ENCODE measurements around the gene RHBDL1.

Gene RHBDL1

DNA sequence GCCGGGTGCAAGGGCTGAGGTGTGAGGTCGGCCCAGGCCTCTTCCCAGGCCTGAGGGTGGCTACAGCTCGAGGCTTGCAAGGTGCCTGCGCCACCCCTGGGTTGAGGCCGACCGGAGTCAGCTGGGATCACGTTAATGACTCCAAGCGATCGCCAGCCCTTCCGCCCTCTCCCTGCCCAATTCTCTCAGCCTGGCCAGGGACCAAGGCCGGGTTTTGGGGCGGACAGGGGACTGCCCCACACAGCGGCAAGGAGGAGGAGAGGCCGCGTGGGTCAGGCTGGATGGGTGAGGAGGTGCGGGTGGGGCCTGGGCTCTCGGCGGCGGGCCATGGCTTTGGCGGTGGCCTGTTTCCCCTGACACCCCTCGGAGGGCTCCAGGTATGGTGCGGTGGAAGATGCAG, 17.9 kb downstream of the RHBDL1 start:
- TF ChIP-seq, protein P1, sequence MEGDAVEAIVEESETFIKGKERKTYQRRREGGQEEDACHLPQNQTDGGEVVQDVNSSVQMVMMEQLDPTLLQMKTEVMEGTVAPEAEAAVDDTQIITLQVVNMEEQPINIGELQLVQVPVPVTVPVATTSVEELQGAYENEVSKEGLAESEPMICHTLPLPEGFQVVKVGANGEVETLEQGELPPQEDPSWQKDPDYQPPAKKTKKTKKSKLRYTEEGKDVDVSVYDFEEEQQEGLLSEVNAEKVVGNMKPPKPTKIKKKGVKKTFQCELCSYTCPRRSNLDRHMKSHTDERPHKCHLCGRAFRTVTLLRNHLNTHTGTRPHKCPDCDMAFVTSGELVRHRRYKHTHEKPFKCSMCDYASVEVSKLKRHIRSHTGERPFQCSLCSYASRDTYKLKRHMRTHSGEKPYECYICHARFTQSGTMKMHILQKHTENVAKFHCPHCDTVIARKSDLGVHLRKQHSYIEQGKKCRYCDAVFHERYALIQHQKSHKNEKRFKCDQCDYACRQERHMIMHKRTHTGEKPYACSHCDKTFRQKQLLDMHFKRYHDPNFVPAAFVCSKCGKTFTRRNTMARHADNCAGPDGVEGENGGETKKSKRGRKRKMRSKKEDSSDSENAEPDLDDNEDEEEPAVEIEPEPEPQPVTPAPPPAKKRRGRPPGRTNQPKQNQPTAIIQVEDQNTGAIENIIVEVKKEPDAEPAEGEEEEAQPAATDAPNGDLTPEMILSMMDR (IDR thresholded peaks at IDR 0.05; ENCODE audit: borderline replicate concordance, insufficient read depth, low read depth, low read length) = no peak

DNA sequence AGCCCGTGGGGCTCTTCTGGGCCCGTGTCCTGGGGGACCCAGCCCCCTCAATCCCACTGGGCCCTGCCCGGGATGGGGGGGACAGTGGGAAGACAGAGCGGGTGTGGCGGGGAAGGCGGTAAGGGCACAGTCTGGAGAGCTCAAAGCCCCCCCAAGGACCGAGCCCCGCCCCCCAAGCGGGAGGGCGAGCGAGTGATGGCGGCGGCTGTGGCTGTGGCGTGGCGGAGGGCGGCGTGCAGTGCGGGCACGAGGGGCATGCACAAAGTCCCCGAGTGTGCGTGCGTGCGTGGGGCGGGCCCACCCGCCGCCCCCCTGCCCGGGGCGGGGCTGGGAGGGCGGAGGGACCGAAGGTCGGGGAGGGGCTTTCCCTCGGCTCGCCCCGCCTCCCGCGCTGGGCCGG, 18.3 kb downstream of the RHBDL1 start:
- H3K4me3 ChIP-seq (ENCODE audit: low read depth, low read length) = no peak overlapping the region
- TF ChIP-seq, protein P1 (IDR thresholded peaks at IDR 0.05; ENCODE audit: borderline replicate concordance, insufficient read depth, low read depth, low read length) = no peak

More for the DNA sequence above, 17.9 kb downstream of the RHBDL1 start:
- no peak overlapping the region for H3K4me3 ChIP-seq (ENCODE audit: low read depth, low read length)

DNA sequence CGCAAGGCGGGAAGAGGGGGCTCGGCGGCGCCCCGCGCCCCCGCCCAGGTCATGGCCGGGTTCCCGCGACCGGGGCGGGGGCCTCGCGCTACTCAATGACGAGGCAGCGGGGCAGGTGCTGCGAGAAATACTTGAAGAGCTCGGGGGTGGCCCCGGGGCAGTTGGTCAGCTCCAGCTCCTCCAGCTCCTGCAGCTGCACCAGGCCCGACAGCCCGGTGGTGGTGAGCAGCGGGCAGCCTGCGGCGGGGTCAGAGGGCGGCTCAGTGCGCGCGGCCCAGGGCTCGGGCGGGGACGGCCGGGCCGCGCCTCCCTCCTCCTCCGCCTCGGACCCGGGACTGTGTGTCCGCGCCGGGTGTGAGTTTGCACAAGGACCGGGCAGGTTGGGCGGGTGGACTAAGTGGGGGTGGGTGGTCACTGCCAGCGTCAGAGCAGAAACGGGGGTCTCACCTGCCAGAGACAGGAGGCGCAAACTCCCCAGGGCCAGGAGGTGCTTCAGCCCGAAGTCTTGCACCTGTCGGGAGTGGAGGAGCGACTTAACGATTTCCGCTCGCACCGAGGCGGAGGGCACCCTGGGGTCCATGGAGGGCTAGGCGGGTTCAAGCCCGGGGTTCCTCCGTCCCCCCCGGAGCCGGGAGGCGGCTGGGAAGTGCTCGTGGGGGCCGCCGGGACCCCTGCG, 18.9 kb downstream of the RHBDL1 start:
- no peak overlapping the region for H3K4me3 ChIP-seq (ENCODE audit: low read depth, low read length)
- TF ChIP-seq, protein P1 (IDR thresholded peaks at IDR 0.05; ENCODE audit: borderline replicate concordance, insufficient read depth, low read depth, low read length) = no peak

DNA sequence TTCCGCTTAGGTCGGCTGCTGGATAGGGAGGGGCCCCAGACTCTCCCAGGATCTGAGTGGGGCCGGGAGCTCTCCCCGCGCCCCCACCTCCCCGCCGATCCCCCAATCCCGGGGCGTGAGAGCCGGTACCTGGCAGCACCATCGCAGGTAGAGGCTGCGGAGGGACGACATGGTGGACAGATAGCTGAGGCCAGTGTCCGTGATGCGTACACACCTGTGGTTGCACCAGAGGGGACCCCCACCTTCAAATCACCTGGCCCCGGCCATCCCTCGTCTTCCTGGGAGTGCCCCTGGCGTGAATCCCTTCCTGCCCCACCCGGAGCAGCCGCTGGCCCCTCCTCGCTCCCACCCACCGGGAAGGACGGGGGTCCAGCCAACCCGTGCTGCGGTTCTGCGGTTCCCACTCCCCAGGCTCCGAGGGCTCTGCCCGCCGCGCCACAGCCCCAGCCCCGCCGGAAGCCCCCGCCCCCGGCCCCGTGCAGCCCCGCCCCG, 19.4 kb downstream of the RHBDL1 start:
- peak overlapping the region; percentile 29 for H3K4me3 ChIP-seq (ENCODE audit: low read depth, low read length)
- TF ChIP-seq, protein P1 (IDR thresholded peaks at IDR 0.05; ENCODE audit: borderline replicate concordance, insufficient read depth, low read depth, low read length) = no peak

DNA sequence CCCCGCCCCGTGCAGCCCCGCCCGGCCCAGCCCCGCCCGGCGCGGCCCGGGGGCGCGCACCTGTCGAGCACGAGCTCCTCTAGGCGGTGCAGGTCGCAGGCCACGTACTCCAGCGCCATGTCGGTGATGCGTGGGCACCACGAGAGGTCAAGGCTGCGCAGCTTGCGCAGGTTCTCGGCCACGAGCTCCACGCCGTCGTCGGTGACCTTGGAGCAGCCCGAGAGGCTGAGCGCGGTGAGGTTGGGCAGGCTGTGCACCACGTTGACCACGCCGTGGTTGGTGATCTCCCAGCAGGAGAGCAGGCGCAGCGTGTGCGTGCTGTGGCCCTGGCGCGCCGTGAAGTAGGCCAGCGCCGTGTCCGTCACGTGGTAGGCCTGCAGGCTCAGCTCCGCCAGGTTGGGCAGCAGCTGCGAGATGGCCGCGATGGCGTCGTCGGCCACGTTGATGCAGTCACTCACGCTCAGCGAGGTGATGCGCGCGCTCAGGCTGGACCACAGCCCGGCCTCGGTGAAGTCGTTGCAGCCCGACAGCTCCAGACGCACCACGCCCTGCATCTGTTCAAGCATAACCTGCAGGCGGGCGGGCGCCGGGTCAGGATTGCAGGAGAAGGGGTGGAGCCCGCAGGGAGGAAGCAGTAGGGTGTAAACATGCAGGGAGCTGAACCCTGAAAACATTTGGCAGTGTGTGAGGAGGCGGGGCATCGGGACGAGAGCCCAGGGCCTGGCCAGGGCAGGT, 20.1 kb downstream of the RHBDL1 start:
- TF ChIP-seq, protein P1 (IDR thresholded peaks at IDR 0.05; ENCODE audit: borderline replicate concordance, insufficient read depth, low read depth, low read length) = no peak
- H3K4me3 ChIP-seq (ENCODE audit: low read depth, low read length) = peak overlapping the region; percentile 26

DNA sequence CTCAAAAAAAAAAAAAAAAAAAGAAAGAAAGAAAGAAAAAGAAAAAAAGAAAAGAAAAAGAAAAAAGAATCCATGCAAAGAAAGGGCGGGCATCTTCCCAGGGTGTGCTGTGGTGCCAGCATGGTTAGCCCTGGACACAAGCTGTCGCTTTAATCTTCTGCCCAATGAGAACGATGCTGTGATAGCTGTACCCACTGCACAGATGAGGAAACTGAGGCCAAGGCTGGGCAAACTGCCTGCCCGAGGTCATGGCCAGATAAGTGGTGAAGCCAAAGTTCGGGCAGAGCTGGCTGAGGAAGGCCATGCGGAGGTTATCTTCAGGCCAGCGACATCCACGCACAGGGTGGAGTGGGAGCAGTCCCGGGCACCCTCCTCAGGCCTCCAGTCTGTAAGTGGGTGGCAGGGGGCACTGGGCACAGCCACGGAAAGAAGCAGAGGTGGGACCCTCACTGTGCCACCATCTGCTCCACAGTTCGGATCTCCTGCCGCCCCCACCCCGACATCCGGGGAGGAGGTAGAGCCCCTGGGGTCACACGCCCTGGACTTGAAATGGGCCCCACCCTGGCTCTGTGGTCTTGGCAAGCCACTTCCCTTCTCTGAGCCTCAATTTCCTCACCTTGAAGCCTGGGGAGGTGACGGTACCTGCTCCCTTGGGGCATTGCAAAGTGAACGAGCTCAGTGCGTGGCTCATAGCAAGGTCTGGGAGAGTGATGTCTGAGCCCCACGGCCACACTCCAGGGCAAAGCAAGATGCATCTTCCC, 23.6 kb downstream of the RHBDL1 start:
- H3K4me3 ChIP-seq (ENCODE audit: low read depth, low read length) = no peak overlapping the region
- TF ChIP-seq, protein P1 (IDR thresholded peaks at IDR 0.05; ENCODE audit: borderline replicate concordance, insufficient read depth, low read depth, low read length) = no peak
